Renal pelvis (tissue), 4 donors: ENCODE measurements around the gene NAALADL2. TPM values are rescaled to one million over a fixed set of nuclear protein-coding genes. Genes with fewer than 3 reads are reported as not detected.

Source experiments
- DNase-seq: peaks from one replicate; pipeline ENCODE4 v3.0.0-alpha.2; 2013
- polyA plus RNA-seq, 3 donors: library from polyadenylated mRNA; unstranded; fragments of 120-200 nt; gene quantifications; one replicate each; pipeline ENCODE4 v1.2.1, GENCODE V29; 2013; ENCODE audit not compliant: insufficient read length in 3 of 3

Gene NAALADL2
- polyA plus RNA-seq, 3 donors: 16.0 to 21.3 (median 17.7) TPM

DNA sequence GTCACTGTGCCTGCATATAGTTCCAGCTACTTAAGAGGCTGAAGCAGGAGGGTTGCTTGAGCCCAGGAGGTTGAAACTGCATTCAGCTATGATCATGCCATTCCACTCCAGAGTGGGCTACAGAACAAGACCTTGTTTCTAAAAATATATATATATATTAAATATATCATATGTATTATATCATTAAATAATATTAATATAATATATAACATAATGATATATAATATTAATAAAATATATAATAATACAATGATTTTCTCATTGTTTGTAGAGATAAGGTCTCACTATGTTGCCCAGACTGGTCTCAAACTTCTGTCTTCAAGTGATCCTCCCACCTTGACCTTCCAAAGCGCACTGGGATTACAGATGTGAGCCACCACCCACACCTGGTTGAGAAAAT lies 101.8 kb downstream of the NAALADL2 start:
- no peak for DNase-seq

DNA sequence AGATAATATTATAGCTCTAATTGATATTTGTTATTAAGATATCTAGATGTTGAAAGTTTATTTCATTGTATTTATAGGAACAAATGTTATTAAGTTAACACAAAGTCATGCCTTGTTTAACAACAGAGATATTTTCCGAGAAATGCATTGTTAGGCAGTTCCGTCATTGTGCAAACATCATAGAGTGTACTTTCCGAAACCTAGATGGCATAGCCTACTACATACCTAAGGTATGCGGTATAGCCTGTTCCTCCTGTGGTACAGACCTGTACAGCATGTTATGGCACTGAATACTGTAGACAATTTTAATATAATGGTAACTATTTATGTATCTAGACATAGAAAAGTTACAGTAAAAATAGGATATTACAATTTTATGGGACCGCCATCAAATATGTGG lies 114.3 kb downstream of the NAALADL2 start:
- DNase-seq: no peak

DNA sequence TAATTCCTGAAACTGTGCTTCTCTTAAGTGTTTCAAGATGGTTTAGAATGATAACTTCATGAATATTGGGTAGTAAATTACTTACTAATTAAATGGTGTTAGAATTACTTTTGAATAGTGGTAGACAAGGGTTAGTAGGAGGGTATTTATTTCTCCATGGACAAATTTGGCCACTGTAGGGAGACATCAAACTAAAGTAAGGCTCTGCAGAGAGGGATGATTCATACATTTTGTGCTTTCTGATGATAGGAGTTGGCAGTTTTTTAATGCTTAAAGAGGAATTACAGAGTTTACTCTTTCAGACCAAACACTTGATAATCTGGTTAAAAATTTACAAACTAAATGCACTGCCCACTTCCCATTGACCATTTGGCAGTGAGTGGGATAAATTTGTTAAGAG lies 127.6 kb downstream of the NAALADL2 start:
- no peak for DNase-seq

DNA sequence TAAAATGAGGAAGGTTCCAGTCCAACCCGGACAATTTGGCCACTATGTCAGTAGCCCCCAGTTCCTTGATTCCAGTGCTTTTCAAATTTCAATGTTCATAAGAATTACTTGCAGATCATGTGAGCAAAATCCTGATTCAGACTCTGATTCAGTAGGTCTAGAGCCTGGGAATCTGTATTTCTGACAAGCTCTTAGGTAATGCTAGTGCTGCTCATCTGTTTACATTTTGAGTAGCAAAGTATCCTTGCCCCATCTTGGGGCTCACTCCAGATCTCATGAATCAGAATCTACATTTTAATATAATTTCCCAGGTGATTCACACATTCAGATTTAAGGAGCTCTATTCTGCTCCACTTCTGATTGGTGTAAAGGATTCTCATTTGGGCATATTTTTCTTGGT lies 142.0 kb downstream of the NAALADL2 start:
- no peak for DNase-seq

DNA sequence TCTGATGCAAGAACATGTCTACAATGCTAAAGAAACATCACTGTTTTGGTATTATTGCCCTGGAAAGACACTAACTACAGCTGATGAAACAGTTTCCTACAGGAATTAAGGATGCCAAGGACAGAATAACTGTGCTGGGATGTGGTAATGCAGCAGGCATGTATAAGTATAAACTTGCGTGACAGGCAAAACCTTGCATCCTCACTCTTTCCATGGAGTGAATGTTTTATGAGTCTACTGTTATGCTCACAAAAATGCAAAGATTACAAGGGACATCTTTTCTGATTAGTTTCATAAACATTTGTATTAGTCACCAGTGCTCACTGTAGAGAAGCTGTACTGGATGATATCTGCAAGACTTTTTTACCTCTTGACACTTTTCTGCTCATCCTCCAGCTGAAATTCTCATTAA lies 143.6 kb downstream of the NAALADL2 start:
- DNase-seq: no peak

DNA sequence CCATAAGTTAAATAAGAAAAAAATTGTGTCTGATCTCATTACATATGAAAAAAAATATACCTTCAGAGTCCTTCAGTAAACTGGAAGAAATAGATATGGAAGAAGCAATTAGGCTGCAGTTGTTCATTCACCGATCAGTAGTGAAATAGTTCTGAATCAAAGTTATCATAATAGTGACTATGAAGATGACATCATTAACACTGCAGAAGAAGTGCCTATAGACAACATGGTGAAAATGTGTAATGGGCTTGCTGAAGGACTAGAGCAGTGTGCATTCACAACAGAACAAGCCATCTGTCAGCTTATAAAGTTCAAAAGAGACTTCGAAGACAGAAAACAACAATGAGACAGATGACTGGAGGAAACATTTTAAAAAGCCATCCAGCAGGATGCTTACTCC lies 144.5 kb downstream of the NAALADL2 start:
- no peak for DNase-seq

DNA sequence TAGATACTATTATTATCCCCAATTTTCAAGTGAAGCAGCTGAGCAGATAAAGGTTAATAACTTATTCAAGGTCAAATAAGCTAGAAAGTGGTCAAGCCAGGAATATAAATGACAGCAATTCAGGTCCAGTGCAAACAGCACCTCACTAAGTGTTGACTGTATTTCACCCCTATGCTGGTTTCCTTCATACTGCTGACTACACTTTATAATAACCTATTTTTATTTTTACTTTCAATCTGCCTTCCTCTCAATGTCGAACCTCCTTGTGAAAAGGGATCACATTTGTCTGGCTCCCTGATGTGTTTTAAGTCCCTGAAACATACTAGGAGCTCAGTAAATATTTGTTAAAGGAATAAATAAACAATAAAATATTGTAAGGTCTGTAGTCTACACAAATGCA lies 146.1 kb downstream of the NAALADL2 start:
- no peak for DNase-seq

DNA sequence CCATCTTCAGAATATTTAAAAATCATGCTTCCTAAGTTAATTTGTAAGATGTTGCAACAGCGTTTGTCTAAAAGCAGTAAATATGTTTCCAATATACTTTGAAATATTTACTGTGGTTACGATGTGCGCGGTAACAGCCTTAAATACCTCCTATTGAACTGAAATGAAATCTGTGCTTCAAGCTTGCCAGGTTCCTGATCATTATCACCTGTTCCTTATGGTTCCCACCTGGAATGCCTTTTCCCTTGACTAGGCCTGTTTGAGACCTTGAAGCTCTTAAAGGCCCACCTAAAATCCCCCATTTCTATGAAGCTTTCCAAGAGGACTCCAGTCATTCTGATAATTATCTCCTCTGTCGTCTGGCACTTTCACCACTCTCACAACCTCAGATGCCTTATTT lies 146.7 kb downstream of the NAALADL2 start:
- DNase-seq: no peak

DNA sequence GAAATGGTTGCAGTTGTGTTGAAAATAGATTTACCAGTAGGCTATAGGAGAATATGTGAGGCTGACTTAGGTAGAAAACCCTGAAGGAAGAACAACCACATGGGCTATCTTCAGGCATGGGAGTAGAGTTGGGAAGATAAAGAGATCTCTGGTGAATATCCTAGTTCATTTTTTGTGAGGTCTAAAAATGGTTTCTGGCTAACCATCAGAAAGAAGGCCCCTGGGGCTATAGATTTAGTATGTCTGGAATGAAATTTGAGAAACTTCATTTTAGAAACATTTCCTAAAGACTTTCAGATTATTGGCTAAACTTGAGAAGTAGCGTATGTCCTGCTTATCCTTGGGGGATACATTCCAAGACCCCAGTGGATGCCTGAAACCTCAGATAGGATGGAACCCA lies 148.2 kb downstream of the NAALADL2 start:
- DNase-seq: no peak

DNA sequence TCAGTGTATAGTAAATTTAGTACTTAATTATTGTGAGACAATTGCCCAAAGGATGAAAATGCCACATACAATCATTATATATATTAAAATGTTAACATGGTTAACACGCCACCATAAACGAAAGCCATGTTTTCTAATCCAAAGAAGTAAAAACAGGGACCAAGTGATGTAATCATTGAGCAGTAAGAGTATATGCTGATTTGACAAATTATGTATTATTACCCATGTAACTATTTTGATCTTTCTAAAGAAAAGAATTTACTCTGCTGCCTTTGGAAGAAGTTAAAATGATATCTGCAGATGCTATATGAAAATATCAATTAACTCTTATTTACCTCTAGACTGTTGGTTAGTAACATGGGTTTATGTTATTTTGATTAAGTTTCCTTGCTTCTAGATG lies 150.2 kb downstream of the NAALADL2 start:
- no peak for DNase-seq

DNA sequence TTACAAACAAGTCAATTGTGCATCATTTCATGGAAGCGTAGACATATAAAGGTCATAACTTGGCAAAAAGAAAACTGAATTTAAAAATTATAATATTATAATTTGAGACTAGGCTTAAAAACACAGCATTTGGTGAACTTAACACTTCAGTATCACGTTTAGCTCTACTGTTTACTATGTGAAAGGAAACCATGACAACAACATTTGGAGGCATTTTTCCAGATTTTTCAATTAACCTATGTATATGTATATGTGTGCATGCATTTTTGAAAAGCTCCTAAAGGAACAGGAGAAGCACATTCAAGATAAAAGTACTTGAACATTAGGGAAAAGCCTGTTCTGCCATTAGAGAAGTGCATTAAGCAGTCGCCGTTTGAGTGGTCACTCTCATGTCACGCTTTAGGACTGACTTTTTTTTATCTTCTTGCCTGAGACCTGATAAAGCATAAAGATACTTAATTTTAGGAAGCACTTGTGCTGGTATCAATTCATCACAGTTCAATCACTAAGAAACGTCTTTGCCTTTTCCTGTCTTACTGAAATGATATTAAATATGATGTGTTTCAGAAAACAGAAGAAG lies 156.0 kb downstream of the NAALADL2 start:
- DNase-seq: no peak

DNA sequence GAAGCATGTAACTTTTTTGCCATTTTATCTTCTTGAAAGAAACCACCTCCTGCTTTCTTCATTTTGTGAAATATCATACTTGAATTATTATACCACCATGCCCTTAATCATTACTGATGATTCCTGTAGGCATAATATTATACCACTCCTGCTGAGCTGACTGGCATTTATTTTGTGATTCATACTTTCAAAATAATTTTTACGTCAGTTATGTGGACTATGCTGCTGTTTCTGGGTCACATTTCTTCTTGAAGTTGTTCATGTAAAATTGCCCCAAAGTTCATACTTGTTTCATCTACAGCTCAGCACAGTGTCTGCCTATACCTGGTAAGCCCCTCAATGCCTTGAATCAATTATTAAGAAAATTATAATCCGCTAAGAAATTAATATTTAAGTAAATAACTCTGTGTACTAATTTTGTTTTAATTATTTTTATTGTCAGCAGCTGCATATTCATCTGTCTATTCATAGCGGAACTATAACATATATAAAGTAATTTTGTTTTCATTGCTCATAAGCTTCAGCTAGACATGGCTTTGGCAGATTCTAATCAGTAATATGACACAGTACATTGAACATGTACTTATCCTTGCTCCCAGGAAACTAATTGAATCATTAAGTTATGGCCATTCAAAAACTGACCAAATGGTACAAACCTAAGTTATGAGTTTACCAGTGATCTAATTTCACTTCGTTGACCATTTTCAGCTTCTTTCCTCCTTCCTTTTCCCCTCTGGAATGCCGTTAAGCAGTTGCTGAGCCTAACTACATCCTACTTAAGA lies 160.0 kb downstream of the NAALADL2 start:
- no peak for DNase-seq

DNA sequence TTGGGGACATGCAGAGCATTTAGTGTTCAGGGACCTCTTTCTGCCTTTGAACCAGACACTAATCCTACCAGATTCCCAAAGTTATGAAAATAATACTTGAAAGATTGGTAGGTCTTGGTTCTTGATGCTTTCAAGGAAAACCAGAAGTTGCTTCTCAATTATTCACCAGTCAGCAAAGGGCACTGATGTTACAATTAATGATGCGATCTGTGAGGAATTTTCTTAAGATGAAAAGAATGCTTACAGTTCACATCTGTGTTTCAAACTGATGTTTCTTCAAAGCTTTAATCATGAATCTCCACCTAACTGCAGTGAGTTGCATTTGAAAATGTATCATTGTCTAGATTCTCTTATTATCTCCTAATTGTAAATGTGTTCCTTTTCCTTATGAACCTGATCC lies 161.0 kb downstream of the NAALADL2 start:
- no peak for DNase-seq

DNA sequence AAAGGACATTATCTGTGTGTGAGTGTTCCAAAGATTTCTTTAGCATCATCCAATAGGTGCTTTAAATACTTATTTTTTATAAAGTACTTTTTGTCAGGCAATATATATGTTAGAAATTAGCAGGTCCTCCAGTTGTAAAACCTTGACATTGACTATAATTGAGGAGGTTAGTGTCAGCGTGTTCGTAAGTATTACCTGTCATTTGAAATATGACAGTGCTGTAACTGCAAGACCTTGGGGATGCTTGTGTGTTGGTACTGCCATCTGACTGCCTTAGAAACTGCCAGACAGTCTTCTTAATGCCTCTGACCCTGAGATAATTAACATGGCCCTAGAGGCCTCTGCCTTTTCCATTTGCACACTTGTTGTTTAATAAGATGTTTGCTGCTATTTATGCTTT lies 170.7 kb downstream of the NAALADL2 start:
- DNase-seq: no peak

DNA sequence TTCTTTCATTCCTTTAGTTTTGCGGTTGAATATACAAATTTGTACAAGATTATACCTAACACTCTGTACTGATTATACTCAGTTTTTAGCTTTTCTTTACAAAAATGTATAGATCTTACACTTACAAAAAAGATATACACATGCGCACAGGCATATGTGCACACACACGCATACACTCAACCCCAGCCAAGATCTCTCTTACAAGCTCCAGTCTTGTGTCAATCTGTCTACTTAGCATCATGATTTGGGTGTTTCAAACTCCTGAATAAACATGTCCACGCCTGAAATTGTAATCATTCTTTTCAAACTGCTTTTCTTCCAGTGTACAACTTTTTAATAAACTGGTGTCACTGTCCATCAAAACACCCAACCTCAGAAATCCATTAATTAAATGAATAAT lies 180.7 kb downstream of the NAALADL2 start:
- no peak for DNase-seq

DNA sequence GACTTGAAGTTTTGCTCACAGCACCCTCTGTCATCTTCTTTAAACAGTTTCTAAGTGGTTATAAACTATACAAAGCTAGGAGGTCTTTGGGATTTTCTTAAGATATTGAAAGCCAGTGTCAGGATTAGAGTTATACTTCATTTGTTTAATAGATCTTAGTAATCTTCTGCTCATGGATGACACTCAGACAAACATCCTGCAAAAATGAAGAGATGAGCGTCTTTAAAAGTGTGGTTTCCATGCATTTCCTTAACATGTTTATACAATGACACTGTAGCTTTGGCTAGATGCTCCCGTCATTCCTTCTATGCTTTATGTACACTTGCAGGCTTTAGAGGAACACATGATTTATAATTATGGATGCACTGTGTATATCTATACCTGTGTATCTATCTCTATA lies 182.2 kb downstream of the NAALADL2 start:
- no peak for DNase-seq

DNA sequence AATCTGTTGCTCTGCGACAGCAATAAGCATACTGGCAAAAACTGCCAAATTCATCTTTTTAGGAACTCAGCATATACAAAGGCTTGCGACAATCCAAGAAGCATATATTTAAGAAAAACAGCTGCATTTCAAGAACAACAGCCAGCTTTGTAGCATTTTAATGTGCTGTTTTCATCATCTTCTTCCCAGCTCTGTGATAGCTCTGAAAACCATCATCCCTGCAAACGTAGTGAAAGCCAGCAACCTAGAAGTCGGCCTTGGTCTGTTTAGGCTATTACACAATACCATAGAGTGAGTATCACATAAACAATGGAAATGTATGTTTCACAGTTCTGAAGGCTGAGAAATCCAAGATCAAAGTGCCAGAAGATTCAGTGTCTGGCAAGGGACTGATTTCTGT lies 187.5 kb downstream of the NAALADL2 start:
- DNase-seq: no peak

DNA sequence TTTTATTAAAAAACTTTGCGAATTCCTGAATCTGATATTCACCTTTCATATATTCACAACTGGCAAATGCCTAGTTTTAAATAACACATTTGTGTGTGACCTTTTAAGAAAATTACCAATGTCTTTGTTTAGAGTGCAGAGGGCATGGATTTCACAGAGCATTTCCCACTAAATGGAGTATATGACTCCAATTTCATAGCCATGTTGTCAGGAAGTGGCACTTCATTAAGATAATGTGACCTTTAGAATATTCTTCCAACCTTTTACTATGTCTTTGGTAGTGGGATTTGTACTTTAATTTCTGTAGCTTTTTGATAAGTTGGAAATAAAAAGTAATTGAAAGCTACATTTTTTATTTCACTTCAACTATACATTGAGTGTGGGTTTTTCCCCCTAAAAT lies 188.7 kb downstream of the NAALADL2 start:
- no peak for DNase-seq

DNA sequence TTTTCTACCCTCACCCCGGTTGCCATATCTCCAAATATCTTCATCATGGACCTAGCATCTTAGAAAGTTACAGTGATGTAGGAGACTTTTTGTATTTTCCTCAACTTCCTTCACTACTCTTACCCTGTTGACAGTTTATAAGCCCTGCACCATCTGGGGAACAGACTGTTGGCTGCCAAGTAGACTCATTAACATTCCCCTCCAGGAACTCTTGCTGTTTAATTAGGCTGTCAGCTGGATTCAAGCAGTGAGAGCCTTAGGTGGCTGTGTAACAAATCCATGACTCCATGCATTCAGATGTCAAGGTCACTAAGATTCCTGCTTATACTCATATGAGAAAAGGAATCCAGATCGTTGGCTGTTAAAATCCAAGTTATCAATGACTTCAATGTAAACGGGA lies 198.3 kb downstream of the NAALADL2 start:
- DNase-seq: no peak

DNA sequence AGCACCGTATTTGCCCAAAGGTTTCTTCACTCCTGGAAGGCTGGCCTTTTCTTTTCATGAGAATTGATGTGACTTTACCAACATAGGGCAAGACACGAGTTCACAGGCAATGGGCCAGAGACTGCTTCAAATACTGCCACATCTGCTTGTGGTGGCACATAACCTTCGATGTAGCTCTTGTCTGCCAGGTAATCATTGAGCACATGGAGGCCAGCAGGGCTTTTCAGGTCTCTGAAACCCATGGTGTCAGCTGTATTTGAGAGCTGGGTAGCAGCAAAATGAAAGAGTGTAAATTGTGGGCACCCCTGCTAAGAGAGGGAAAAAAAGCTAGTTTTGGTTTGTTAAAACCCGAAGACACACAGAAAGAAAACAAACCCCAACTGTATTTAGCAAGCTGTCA lies 200.7 kb downstream of the NAALADL2 start:
- DNase-seq: no peak

DNA sequence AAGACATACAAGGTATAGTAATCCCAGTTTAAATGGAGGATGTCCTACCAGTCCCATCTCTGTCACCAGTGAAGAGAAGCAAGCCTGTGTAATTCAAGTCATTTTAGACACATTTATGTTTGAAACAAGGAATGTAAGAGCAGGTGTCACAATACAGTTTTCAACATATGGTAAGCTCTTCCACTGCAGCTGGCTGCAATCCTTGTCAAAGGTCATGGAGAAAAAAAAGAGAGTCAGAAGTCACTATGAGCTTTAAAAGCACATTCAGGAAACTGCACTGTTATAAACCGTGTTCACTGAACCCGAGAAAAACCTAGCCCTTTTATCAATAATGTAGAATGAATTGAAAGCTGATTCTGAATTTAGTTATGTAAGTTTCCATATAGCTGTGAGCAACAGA lies 206.4 kb downstream of the NAALADL2 start:
- peak; percentile 19 for DNase-seq

DNA sequence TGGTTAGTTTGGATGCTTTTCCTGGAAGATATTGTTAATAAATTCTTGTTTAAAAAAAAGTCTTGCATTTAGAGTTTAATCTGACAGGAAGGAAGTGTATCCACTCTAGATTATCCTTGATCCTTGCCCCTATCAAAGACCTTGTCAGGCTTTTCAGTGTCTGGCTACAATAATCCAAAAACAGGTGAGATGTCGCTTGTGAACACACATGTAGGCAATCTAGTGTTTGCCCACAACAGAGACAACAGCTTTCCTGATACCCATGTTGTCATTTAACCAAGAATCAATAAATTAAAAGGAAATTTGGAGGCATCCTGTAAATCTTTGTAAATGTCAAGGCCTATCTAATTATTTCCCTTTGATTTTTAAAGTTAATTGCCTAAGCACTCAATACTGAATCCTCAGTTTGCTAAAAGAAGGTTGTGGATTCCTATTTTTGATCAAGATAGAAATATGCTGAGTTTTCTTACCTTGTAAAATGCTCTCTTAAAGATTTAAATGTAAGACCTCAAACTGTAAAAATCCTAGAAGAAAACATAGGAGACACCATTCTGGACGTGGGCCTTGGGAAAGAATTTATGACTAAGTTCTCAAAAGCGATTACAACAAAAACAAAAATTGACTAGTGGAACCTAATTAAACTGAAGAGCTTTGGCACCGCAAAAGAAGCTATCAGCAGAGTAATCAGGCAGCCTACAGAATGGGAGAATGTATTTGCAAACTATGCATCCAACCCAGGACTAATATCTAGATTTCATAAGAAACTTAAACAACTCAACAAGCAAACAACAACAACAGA lies 207.7 kb downstream of the NAALADL2 start:
- DNase-seq: no peak

DNA sequence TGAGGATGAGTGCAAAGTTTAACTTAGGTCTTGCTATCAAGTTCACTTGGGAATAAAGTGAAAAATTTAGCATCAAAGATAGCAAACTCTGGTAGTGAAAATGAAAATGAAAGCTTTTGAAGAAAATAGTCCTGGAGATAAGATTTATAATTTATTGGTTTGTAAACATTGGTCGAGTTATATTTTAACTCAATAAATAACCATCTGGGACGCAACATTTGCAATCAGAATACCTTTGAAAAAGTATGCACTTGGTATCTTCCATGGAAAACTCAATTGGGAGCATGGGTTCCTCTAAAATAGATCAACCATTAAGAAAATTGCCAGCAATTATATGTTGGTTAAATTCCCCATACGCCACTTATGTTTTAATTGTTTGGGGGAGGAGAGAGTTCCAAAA lies 209.5 kb downstream of the NAALADL2 start:
- no peak for DNase-seq
